Measurements from ENCODE around the gene NAT16. TPM values are rescaled to one million over a fixed set of nuclear protein-coding genes. Genes with fewer than 3 reads are reported as not detected.

The NAT16 gene
- polyA plus RNA-seq, 1 of the 3 experiments (the other 2 are of a cell fraction) = 0.64 TPM

- Histone ChIP-seq H3K4me2 (no peak overlapping the region), H3K27ac (ENCODE audit: low read depth in 2 of 2, low read length in 1 of 2) (no peak overlapping the region), H3K36me3 (replicated peaks in 1 of 2; ENCODE audit: control insufficient read depth in 1 of 2, insufficient read depth in 2 of 2, low read length in 1 of 2) (peaks cover 0 to 4% of the 10 kb centered on the region in 2 experiments), H3K4me3 (ENCODE audit: low read depth in 2 of 2, low read length in 1 of 2) (no peak overlapping the region), H3K27me3 (ENCODE audit: insufficient read depth) (no peaks in the 10 kb centered on the region; the same call in 1 of the 2 replicates), H3K9me3 (no peaks in the 10 kb centered on the region), H4K20me1 (ENCODE audit: insufficient read depth) (no peaks in the 10 kb centered on the region), H3K9me2 (no peaks in the 10 kb centered on the region), H3K79me2 (ENCODE audit: insufficient read depth) (no peaks in the 10 kb centered on the region), H3F3A (replicated peaks; ENCODE audit: insufficient read depth) (no peaks in the 10 kb centered on the region), H3K4me1 (ENCODE audit: control insufficient read depth in 1 of 2, insufficient read depth in 2 of 2, low read depth in 1 of 2, low read length in 1 of 2) (no peaks in the 10 kb centered on the region), H2AFZ (ENCODE audit: low read depth) (no peak overlapping the region), H3K9ac (no peak overlapping the region)
- POLR2A ChIA-PET = interaction anchor here (0.9 kb wide), 1 partner anchor 37 kb away, joined by 4 read pairs; the partner anchor contains the start of gene VGF
- no peak for TF ChIP-seq PBX3 (IDR thresholded peaks at IDR 0.05)
- TF ChIP-seq RFX5 (IDR thresholded peaks at IDR 0.05; ENCODE audit: low read length) = no peak
- TF ChIP-seq USF2 (IDR thresholded peaks at IDR 0.05; ENCODE audit: borderline replicate concordance, low read depth, low read length) = no peak
- TF ChIP-seq MXI1 (IDR thresholded peaks at IDR 0.05; ENCODE audit: low read depth, low read length) = no peak
- no peak for TF ChIP-seq SIN3A (IDR thresholded peaks at IDR 0.05; ENCODE audit: borderline replicate concordance, low read depth, low read length)
- TF ChIP-seq RCOR1 (IDR thresholded peaks at IDR 0.05; ENCODE audit: low read length) = no peak
- no peak for TF ChIP-seq JUND (IDR thresholded peaks at IDR 0.05)
- TF ChIP-seq RAD21 (IDR thresholded peaks at IDR 0.05; ENCODE audit: low read length) = no peak
- TF ChIP-seq YY1 (IDR thresholded peaks at IDR 0.05; ENCODE audit: low read depth) = no peak
- no peak for TF ChIP-seq EP300 (IDR thresholded peaks at IDR 0.05; ENCODE audit: borderline replicate concordance in 1 of 2, low read depth in 1 of 2, low read length in 1 of 2)
- TF ChIP-seq ELF1 (IDR thresholded peaks at IDR 0.05) = no peak
- no peak for TF ChIP-seq FOSL2 (IDR thresholded peaks at IDR 0.05; ENCODE audit: borderline replicate concordance, low read depth)
- no peak for TF ChIP-seq MEF2A (IDR thresholded peaks at IDR 0.05; ENCODE audit: borderline replicate concordance, low read depth)
- no peak for TF ChIP-seq EZH2phosphoT487 (IDR thresholded peaks at IDR 0.05; ENCODE audit: borderline replicate concordance, low read depth)
- CTCF ChIA-PET = interaction anchor here (0.8 to 2.7 kb wide), 4 partner anchors 9 to 80 kb away, joined by 3 to 32 read pairs (median 8); partner anchors contain the start of genes PLOD3 and ZNHIT1
- WGBS (ENCODE audit: low lambda C conversion rate) = 87% methylated on average over 70 of the region's 75 CpGs
- peak; percentile 42 for DNase-seq
Measured at GRCh38 chr7:101201695-101202602, 21.9 kb upstream of the NAT16 start.

Data from SK-N-SH (cell line).